SH-SY5Y (cell line): ENCODE measurements around the gene IGHMBP2.

Experiments used
- GATA2 ChIP-seq: IDR thresholded peaks from 2 replicates; pipeline ENCODE4 v1.6.1; 2011; ENCODE audit warnings: mild to moderate bottlenecking, low read depth, low read length
- GATA3 ChIP-seq: IDR thresholded peaks from 2 replicates; pipeline ENCODE4 v1.6.1; 2011; ENCODE audit warnings: low read depth, mild to moderate bottlenecking, low read length, moderate library complexity

DNA sequence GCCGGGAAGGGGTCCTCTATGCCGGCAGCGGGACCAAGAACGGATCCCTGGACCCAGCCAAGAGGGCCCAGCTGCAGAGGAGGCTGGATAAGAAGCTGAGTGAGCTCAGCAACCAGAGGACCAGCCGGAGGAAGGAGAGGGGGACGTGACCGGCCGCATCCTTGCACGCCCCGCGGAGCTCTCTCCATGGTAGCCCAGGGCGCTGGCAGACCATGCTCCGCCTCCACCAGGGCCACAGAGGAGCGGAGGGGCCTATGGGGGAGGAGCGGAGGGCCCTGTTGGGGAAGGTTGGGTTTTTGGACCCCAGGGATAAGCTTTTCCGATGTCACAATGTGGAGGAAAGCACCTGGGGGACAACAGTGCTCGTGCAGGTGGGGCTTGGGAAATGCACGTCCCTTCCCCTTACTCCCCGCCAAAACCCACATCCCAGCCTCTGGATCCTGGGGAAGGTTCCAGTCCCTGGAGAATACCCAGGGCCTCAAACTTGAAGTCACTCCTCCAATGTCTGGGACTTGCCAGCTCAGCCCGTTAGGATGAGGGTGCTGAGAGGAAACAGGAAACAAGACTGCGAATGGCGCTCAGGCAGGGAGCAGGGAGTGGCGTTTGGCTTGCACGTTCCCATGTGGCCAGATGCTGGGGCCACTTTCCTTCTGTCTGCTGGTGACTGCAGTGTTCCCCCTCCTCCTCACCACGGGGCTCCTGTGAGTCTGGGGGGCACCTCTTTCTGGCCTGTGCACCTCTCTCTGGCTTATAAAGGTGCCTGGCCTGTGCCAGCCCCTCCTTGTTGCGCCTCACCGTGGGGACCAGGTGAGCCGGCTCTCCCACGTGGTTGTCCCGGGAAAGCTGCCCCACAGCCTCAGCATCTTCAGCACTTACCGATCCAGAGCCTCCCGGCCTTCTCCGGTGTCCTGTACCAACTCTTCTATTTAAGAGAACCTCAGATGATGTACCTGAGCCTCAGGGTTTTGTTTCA, 36.2 kb downstream of the IGHMBP2 start:
- TF ChIP-seq GATA3 = no peak
- no peak for TF ChIP-seq GATA2
